Liver (tissue), 9 donors: ENCODE results near the gene CEPT1. TPM values are rescaled to one million over a fixed set of nuclear protein-coding genes. Genes with fewer than 3 reads are reported as not detected.

Experiments
- DNase-seq: peaks from one replicate; pipeline ENCODE4 v3.0.0-alpha.2; 2017; ENCODE audit warnings: low spot score
- H3K27ac ChIP-seq, 2 donors: one replicate each; pipeline ENCODE4 v1.7.0; 2013; ENCODE audit warnings: inconsistent platforms in 2 of 2, low read length in 2 of 2, control low read depth in 1 of 2, low read depth in 1 of 2, mild to moderate bottlenecking in 1 of 2
- H3K27me3 ChIP-seq, 4 donors: one replicate each; pipeline versions ENCODE4 v1.6.1 to v1.7.0; 2013; ENCODE audit warnings: low read length in 3 of 4, inconsistent platforms in 1 of 4, mild to moderate bottlenecking in 1 of 4, moderate library complexity in 1 of 4; ENCODE audit not compliant: control insufficient read depth in 4 of 4, insufficient read depth in 4 of 4
- H3K36me3 ChIP-seq, 4 donors: one replicate each; pipeline versions ENCODE4 v1.6.1 to v1.7.0; 2013; ENCODE audit warnings: low read length in 3 of 4, mild to moderate bottlenecking in 3 of 4, low read depth in 1 of 4, moderate library complexity in 1 of 4; ENCODE audit not compliant: control insufficient read depth in 4 of 4, insufficient read depth in 3 of 4
- H3K4me1 ChIP-seq, 4 donors: one replicate each; pipeline versions ENCODE4 v1.6.1 to v1.7.0; 2013; ENCODE audit warnings: low read length in 3 of 4, mild to moderate bottlenecking in 3 of 4, moderate library complexity in 1 of 4; ENCODE audit not compliant: control insufficient read depth in 4 of 4, insufficient read depth in 4 of 4
- H3K4me3 ChIP-seq, 3 donors: one replicate each; pipeline versions ENCODE4 v1.6.1 to v1.7.0; 2013; ENCODE audit warnings: low read length in 3 of 3, control low read depth in 1 of 3, low read depth in 1 of 3, mild to moderate bottlenecking in 1 of 3
- H3K9ac ChIP-seq, 2 donors: one replicate each; pipeline ENCODE4 v1.7.0; 2013; ENCODE audit warnings: low read length in 2 of 2, mild to moderate bottlenecking in 2 of 2, moderate library complexity in 2 of 2, control low read depth in 1 of 2, low read depth in 1 of 2
- H3K9me3 ChIP-seq, 4 donors: one replicate each; pipeline versions ENCODE4 v1.6.1 to v1.7.0; 2013; ENCODE audit warnings: low read length in 3 of 4; ENCODE audit not compliant: control insufficient read depth in 4 of 4
- ATF3 ChIP-seq: IDR thresholded peaks from 2 replicates; pipeline ENCODE4 v1.6.1; 2016; ENCODE audit warnings: antibody characterized with exemption
- CTCF ChIP-seq: fragments of 150-350 bp; IDR thresholded peaks from 2 replicates; pipeline ENCODE4 v1.5.1; 2017; ENCODE audit warnings: improper control_type of control experiment, low read depth, low read length; ENCODE audit not compliant: missing input control
- EGR1 ChIP-seq, 2 donors: IDR thresholded peaks; 2 replicates each; pipeline ENCODE4 v1.6.1; 2016 to 2018; ENCODE audit warnings: antibody characterized with exemption in 2 of 2, low read depth in 2 of 2
- FOXA2 ChIP-seq: IDR thresholded peaks from 2 replicates; pipeline ENCODE4 v1.6.1; 2016; ENCODE audit warnings: antibody characterized with exemption
- JUND ChIP-seq, 2 donors: IDR thresholded peaks; 2 replicates each; pipeline ENCODE4 v1.6.1; 2016; ENCODE audit warnings: antibody characterized with exemption in 2 of 2
- REST ChIP-seq: IDR thresholded peaks from 2 replicates; pipeline ENCODE4 v1.6.1; 2016; ENCODE audit warnings: antibody characterized with exemption, mild to moderate bottlenecking
- SP1 ChIP-seq: IDR thresholded peaks from 2 replicates; pipeline ENCODE4 v1.6.1; 2018; ENCODE audit warnings: antibody characterized with exemption, mild to moderate bottlenecking
- TAF1 ChIP-seq: conservative IDR thresholded peaks from 2 replicates; pipeline ENCODE4 v1.6.1; 2016; ENCODE audit warnings: antibody characterized with exemption, mild to moderate bottlenecking
- YY1 ChIP-seq: IDR thresholded peaks from 2 replicates; pipeline ENCODE4 v1.6.1; 2016; ENCODE audit warnings: antibody characterized with exemption, mild to moderate bottlenecking
- WGBS: extraction: QIAGEN DNeasy Blood & Tissue Kit; methylation state at CpG from one replicate; pipeline ENCODE4 v1.1.7; 2013; 5-methylcytosine and 5-hydroxymethylcytosine counted together
- polyA plus RNA-seq, 2 donors: library from polyadenylated mRNA; stranded (reverse) in 1 of 2; unstranded in 1 of 2; fragments of 200-250 nt in 1 of 2; fragments of >200 nt in 1 of 2; fragmentation: Nextera tagmentation in 1 of 2; extraction: Ambion mirVana in 1 of 2; gene quantifications; one replicate each; pipeline versions ENCODE4 v1.2.1 to v1.2.3, GENCODE V29; 2013 to 2015
- total RNA-seq, 2 donors: library from RNA; depleted of rRNA; stranded (reverse); fragments of >200 nt; gene quantifications; one replicate each; pipeline ENCODE4 v1.2.3, GENCODE V29; 2014
- TF ChIP-seq, protein P1 (sequence below): IDR thresholded peaks from 2 replicates; pipeline ENCODE4 v1.6.1; 2016; ENCODE audit warnings: antibody characterized with exemption
- donor health status: healthy.
- donor health status: healthy.
- donor health status: healthy.
- donor health status: healthy.
- donor health status: healthy.

Gene CEPT1
- total and polyA plus RNA-seq, 4 donors: 10.0 to 37.3 (median 27.7) TPM

- H3K27ac ChIP-seq: no peak overlapping the region
- H3K27me3 ChIP-seq: no peaks in the 10 kb centered on the region
- no peak for TF ChIP-seq TAF1
- TF ChIP-seq JUND (IDR thresholded peaks at IDR 0.05): no peak
- TF ChIP-seq SP1: no peak
- no peak for TF ChIP-seq YY1
- TF ChIP-seq FOXA2: no peak
- no peak for TF ChIP-seq EGR1 (IDR thresholded peaks at IDR 0.05; ENCODE audit: low read depth in 2 of 2)
- TF ChIP-seq REST: no peak
- TF ChIP-seq, protein P1, sequence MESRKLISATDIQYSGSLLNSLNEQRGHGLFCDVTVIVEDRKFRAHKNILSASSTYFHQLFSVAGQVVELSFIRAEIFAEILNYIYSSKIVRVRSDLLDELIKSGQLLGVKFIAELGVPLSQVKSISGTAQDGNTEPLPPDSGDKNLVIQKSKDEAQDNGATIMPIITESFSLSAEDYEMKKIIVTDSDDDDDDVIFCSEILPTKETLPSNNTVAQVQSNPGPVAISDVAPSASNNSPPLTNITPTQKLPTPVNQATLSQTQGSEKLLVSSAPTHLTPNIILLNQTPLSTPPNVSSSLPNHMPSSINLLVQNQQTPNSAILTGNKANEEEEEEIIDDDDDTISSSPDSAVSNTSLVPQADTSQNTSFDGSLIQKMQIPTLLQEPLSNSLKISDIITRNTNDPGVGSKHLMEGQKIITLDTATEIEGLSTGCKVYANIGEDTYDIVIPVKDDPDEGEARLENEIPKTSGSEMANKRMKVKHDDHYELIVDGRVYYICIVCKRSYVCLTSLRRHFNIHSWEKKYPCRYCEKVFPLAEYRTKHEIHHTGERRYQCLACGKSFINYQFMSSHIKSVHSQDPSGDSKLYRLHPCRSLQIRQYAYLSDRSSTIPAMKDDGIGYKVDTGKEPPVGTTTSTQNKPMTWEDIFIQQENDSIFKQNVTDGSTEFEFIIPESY: no peak
- TF ChIP-seq CTCF: no peak
- no peak for TF ChIP-seq ATF3
- no peaks in the 10 kb centered on the region for H3K9me3 ChIP-seq
- no peak overlapping the region for H3K4me3 ChIP-seq
- 79% methylated on average over 2 of the region's 2 CpGs for WGBS
- peaks cover 5 to 23% (median 17%) of the 10 kb centered on the region in 4 donors for H3K36me3 ChIP-seq
- DNase-seq: no peak
- peaks cover 1 to 35% (median 27%) of the 10 kb centered on the region in 4 donors for H3K4me1 ChIP-seq
- H3K9ac ChIP-seq: no peak overlapping the region
Measured at GRCh38 chr1:111148376-111148881, 8.4 kb downstream of the CEPT1 start.

DNA sequence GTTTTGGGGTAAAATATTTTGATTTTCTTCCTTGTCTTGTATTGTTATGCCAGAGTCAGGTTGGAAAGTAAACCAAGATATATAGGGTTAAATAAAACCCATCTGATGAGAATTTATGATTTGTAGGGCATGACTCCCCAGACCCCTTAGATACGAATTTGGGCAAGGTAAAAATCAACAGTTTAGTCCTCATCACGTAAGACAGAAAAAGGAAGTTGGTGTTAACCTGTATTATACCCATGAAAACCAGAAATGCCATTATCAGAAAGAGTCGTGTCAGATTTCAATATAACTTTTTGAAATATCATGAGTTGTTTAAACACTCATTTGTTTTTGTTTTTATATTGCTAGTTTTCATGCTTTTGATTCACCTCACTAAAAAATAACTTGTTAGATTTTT is 11.8 kb downstream of the CEPT1 start:
- Histone ChIP-seq H3K9me3 (no peaks in the 10 kb centered on the region), H3K9ac (no peak overlapping the region), H3K4me3 (no peak overlapping the region), H3K27me3 (no peaks in the 10 kb centered on the region), H3K27ac (no peak overlapping the region), H3K4me1 (peaks cover 0 to 11% (median 9%) of the 10 kb centered on the region in 4 donors), H3K36me3 (peaks cover 5 to 36% (median 20%) of the 10 kb centered on the region in 4 donors)
- 65% methylated on average over 3 of the region's 3 CpGs for WGBS
- no peak for TF ChIP-seq REST
- DNase-seq: no peak
